Left lung (tissue), 10 donors: Measurements from ENCODE around the gene AGAP1. TPM values are rescaled to one million over a fixed set of nuclear protein-coding genes. Genes with fewer than 3 reads are reported as not detected.

Source experiments
- ATAC-seq: fragments of 200-7000 bp; cut with Tn5 transposase; one replicate; pipeline ENCODE4 v1.9.1; 2020; ENCODE audit warnings: moderate library complexity
- DNase-seq, 4 donors: peaks; one replicate each; pipeline ENCODE4 v3.0.0-alpha.2; 2013 to 2020
- H3K27ac ChIP-seq, 2 donors: fragments of 200-600 bp; sonication (generic) in 1 of 2; one replicate each; pipeline versions ENCODE4 v1.5.0 to v1.8.0; 2020 to 2021
- H3K27me3 ChIP-seq, 2 donors: fragments of 200-600 bp; sonication (generic) in 1 of 2; one replicate each; pipeline versions ENCODE4 v1.5.0 to v1.8.0; 2020 to 2021
- H3K36me3 ChIP-seq, 2 donors: fragments of 200-600 bp; sonication (generic) in 1 of 2; one replicate each; pipeline versions ENCODE4 v1.5.0 to v1.8.0; 2020 to 2021
- H3K4me1 ChIP-seq, 2 donors: fragments of 200-600 bp; one replicate each; pipeline ENCODE4 v1.8.0; 2021
- H3K4me3 ChIP-seq, 2 donors: fragments of 200-600 bp; sonication (generic) in 1 of 2; one replicate each; pipeline versions ENCODE4 v1.5.0 to v1.8.0; 2020 to 2021; ENCODE audit warnings: mild to moderate bottlenecking in 1 of 2
- H3K9me3 ChIP-seq, 2 donors: fragments of 200-600 bp; sonication (generic) in 1 of 2; one replicate each; pipeline versions ENCODE4 v1.5.0 to v1.8.0; 2020 to 2021
- CTCF ChIP-seq, 2 donors: fragments of 200-600 bp; sonication (generic) in 1 of 2; IDR thresholded peaks; one replicate each; pipeline versions ENCODE4 v1.5.0 to v1.8.0; 2021; ENCODE audit warnings: antibody characterized with exemption in 2 of 2
- intact Hi-C, 2 donors: fragments of 100-400 bp; cut with DNase I; formaldehyde crosslinking; loops; one replicate each; pipeline versions ENCODE4 v1.11.2 to v1.14.2; 2022
- polyA plus RNA-seq, 6 donors: library from polyadenylated mRNA; unstranded; fragments of 120-200 nt; gene quantifications; one replicate each; pipeline ENCODE4 v1.2.1, GENCODE V29; 2013; ENCODE audit not compliant: insufficient read length in 6 of 6
- total RNA-seq, 2 donors: library from RNA; stranded (reverse); fragmentation: NEBNext Ultra II Directional; extraction: Animal tissue kit (Norgen Biotek cat#: 25700); gene quantifications; one replicate each; pipeline ENCODE4 v1.2.1, GENCODE V29; 2021
- donor health status: DM: no; HTN: yes; CAD: no.
- donor health status: DM: no; HTN: no; CAD: no.

Gene AGAP1
- total and polyA plus RNA-seq, 8 donors = 13.1 to 25.4 (median 22.4) TPM

- H3K27ac ChIP-seq = no peak overlapping the region
- H3K27me3 ChIP-seq = no peaks in the 10 kb centered on the region
- no peaks in the 10 kb centered on the region for H3K36me3 ChIP-seq
- H3K4me3 ChIP-seq = no peak overlapping the region
- no peak for DNase-seq
- peaks cover 0 to 3% of the 10 kb centered on the region in 2 donors for H3K4me1 ChIP-seq
- ATAC-seq = no peak
- TF ChIP-seq CTCF (IDR thresholded peaks at IDR 0.05) = no peak
- no peaks in the 10 kb centered on the region for H3K9me3 ChIP-seq
- intact Hi-C loops = loop anchor here in 1 of 2 donors (5.0 kb wide), 1 partner anchor 413 kb away; no protein-coding TSS in a partner anchor
Measured at GRCh38 chr2:235769046-235769445, 275.2 kb downstream of the AGAP1 start.

GRCh38 chr2:235770909-235771820 lies 277.3 kb downstream of the AGAP1 start:
- Histone ChIP-seq H3K9me3 (no peaks in the 10 kb centered on the region), H3K27ac (no peak overlapping the region), H3K27me3 (no peaks in the 10 kb centered on the region), H3K36me3 (no peaks in the 10 kb centered on the region), H3K4me3 (no peak overlapping the region), H3K4me1 (peaks cover 0 to 3% of the 10 kb centered on the region in 2 donors)
- ATAC-seq (no peak), DNase-seq (no peak)
- no peak for TF ChIP-seq CTCF (IDR thresholded peaks at IDR 0.05)
- intact Hi-C loops = no loop called here

GRCh38 chr2:235773188-235773928 lies 279.5 kb downstream of the AGAP1 start:
- no peak for TF ChIP-seq CTCF (IDR thresholded peaks at IDR 0.05)
- DNase-seq = no peak
- no peaks in the 10 kb centered on the region for H3K36me3 ChIP-seq
- intact Hi-C loops = no loop called here
- H3K4me1 ChIP-seq = no peaks in the 10 kb centered on the region
- no peak overlapping the region for H3K27ac ChIP-seq
- no peaks in the 10 kb centered on the region for H3K27me3 ChIP-seq
- no peak for ATAC-seq
- H3K9me3 ChIP-seq = no peaks in the 10 kb centered on the region
- H3K4me3 ChIP-seq = no peak overlapping the region

GRCh38 chr2:235774153-235774870 lies 280.5 kb downstream of the AGAP1 start:
- no peaks in the 10 kb centered on the region for H3K36me3 ChIP-seq
- no peak overlapping the region for H3K4me3 ChIP-seq
- H3K4me1 ChIP-seq = no peaks in the 10 kb centered on the region
- H3K27ac ChIP-seq = no peak overlapping the region
- ATAC-seq = no peak
- TF ChIP-seq CTCF (IDR thresholded peaks at IDR 0.05) = no peak
- no peaks in the 10 kb centered on the region for H3K9me3 ChIP-seq
- no peaks in the 10 kb centered on the region for H3K27me3 ChIP-seq
- DNase-seq = no peak
- intact Hi-C loops = no loop called here
